Naive B cell (primary cell): ENCODE measurements around the gene NCSTN. TPM values are rescaled to one million over a fixed set of nuclear protein-coding genes. Genes with fewer than 3 reads are reported as not detected.

Experiments used
- ATAC-seq, 2 donors: fragments of 150-1000 bp; cut with Tn5 transposase; 2 replicates each; pipeline ENCODE4 v1.10.0; 2021; ENCODE audit warnings: low read depth in 2 of 2, mild to moderate bottlenecking in 2 of 2, moderate library complexity in 2 of 2
- DNase-seq: peaks from one replicate; pipeline ENCODE4 v3.0.0; 2022
- H3K27ac Mint-ChIP-seq, 6 donors: one replicate each; pipeline ENCODE4 v1.8.0; 2020 to 2022; ENCODE audit warnings: mild to moderate bottlenecking in 6 of 6, mixed read lengths in 6 of 6, moderate library complexity in 5 of 6, inconsistent platforms in 2 of 6
- H3K27me3 Mint-ChIP-seq, 3 donors: one replicate each; pipeline ENCODE4 v1.8.0; 2021 to 2022; ENCODE audit warnings: mixed read lengths in 3 of 3, mild to moderate bottlenecking in 1 of 3
- H3K36me3 Mint-ChIP-seq, 2 donors: one replicate each; pipeline ENCODE4 v1.8.0; 2020 to 2022; ENCODE audit warnings: mixed read lengths in 2 of 2, inconsistent platforms in 1 of 2, mild to moderate bottlenecking in 1 of 2
- H3K4me1 Mint-ChIP-seq, 3 donors: one replicate each; pipeline ENCODE4 v1.8.0; 2020 to 2022; ENCODE audit warnings: mixed read lengths in 3 of 3, inconsistent platforms in 1 of 3, mild to moderate bottlenecking in 1 of 3, moderate library complexity in 1 of 3
- H3K4me3 Mint-ChIP-seq, 8 donors: one replicate each; pipeline ENCODE4 v1.8.0; 2020 to 2022; ENCODE audit warnings: mild to moderate bottlenecking in 8 of 8, mixed read lengths in 8 of 8, moderate library complexity in 8 of 8, inconsistent platforms in 2 of 8
- H3K9me3 Mint-ChIP-seq, 7 donors: one replicate each; pipeline ENCODE4 v1.8.0; 2020 to 2022; ENCODE audit warnings: mixed read lengths in 7 of 7, mild to moderate bottlenecking in 5 of 7, inconsistent platforms in 2 of 7, moderate library complexity in 1 of 7
- polyA plus RNA-seq, 6 donors: library from polyadenylated mRNA; unstranded; fragments of 300-500 nt; fragmentation: Illumina TruSeq; gene quantifications; one replicate each; pipeline ENCODE4 v1.2.3, GENCODE V29; 2021; ENCODE audit warnings: low read depth in 6 of 6

The NCSTN gene
- polyA plus RNA-seq, 6 donors from 2014 or later: 81.1 to 182 (median 89.3) TPM

DNA sequence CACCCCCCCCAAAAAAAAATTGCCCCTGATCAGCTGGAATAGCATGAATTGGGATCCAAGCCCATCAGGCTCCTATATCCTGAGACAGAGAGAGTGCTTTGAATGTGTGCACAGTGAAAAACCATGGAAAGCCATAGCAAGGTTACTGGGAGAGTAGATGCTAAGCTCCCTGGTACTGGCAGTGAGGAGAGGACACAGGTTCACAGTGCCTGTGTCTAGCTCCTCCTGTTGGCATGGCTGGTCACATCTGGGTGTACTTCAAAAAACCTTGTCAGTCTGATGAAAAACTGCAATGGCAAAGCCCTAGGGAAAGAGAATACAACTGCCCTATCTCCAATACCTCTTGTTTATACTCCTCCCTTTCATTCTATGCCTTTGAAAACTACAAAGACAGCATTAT is 13.1 kb upstream of the NCSTN start:
- Mint-ChIP-seq H3K9me3 (no peaks in the 10 kb centered on the region), H3K36me3 (peaks cover 22 to 26% of the 10 kb centered on the region in 2 donors), H3K4me1 (peaks cover 0 to 4% (median 0%) of the 10 kb centered on the region in 3 donors), H3K27ac (peak overlapping the region in 1 of 6 donors; percentile 7), H3K27me3 (no peaks in the 10 kb centered on the region), H3K4me3 (no peak overlapping the region)
- no peak for DNase-seq
- ATAC-seq: no peak

GRCh38 chr1:160332516-160332915 is 10.7 kb upstream of the NCSTN start:
- Mint-ChIP-seq H3K9me3 (no peaks in the 10 kb centered on the region), H3K36me3 (peaks cover 16% of the 10 kb centered on the region in 2 donors), H3K27ac (no peak overlapping the region), H3K4me3 (no peak overlapping the region), H3K27me3 (no peaks in the 10 kb centered on the region), H3K4me1 (peaks cover 0 to 4% (median 0%) of the 10 kb centered on the region in 3 donors)
- no peak for ATAC-seq
- DNase-seq: no peak

GRCh38 chr1:160338580-160338979 is 4.6 kb upstream of the NCSTN start:
- Mint-ChIP-seq H3K27me3 (no peaks in the 10 kb centered on the region), H3K4me3 (no peak overlapping the region), H3K36me3 (peaks cover 24 to 31% of the 10 kb centered on the region in 2 donors), H3K9me3 (no peaks in the 10 kb centered on the region), H3K4me1 (peaks cover 21 to 26% (median 22%) of the 10 kb centered on the region in 3 donors), H3K27ac (peak overlapping the region in 4 of 6 donors; percentile 8 to 99 (median 62))
- DNase-seq (no peak), ATAC-seq (no peak)

DNA sequence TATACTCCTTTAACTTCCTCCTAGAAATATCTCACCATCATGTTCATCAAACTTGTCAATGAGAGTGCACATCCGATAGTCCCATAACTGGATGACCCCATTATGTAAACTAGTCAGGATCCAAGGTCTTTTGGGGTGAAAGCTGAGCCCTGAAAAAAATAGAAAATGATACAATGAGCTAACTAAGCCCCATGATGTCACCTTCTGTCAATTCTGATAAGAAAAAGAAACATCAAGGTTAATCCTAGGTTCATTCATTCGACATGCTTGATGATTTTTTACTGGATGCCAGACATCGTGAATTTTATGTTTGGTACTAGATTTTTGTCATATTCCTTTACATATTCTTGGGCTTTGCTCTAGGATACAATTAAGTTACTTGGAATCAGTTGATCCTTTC is 3.0 kb upstream of the NCSTN start:
- Mint-ChIP-seq H3K27me3 (no peaks in the 10 kb centered on the region), H3K4me1 (peaks cover 22 to 41% (median 29%) of the 10 kb centered on the region in 3 donors), H3K36me3 (peaks cover 24 to 27% of the 10 kb centered on the region in 2 donors), H3K27ac (peak overlapping the region in 4 of 6 donors; percentile 60 to 100 (median 82)), H3K4me3 (peak overlapping the region in 1 of 8 donors; percentile 96), H3K9me3 (no peaks in the 10 kb centered on the region)
- ATAC-seq (no peak), DNase-seq (no peak)

- no peak for ATAC-seq
- Mint-ChIP-seq H3K9me3 (no peaks in the 10 kb centered on the region), H3K36me3 (peaks cover 24 to 27% of the 10 kb centered on the region in 2 donors), H3K27me3 (no peaks in the 10 kb centered on the region), H3K4me1 (peaks cover 22 to 45% (median 29%) of the 10 kb centered on the region in 3 donors), H3K27ac (peak overlapping the region; percentile 29 to 100 (median 48)), H3K4me3 (peak overlapping the region in 4 of 8 donors; percentile 96 to 100 (median 98))
- DNase-seq: no peak
These were observed 2.3 kb upstream of the NCSTN start for GRCh38 chr1:160340866-160341265.

GRCh38 chr1:160342526-160342925 is 657 bp upstream of the NCSTN start:
- Mint-ChIP-seq H3K27me3 (no peaks in the 10 kb centered on the region), H3K27ac (peak overlapping the region; percentile 99 to 100 (median 100)), H3K4me3 (peak overlapping the region; percentile 92 to 100 (median 97)), H3K4me1 (peaks cover 35 to 59% (median 41%) of the 10 kb centered on the region in 3 donors), H3K9me3 (no peaks in the 10 kb centered on the region), H3K36me3 (peaks cover 24 to 27% of the 10 kb centered on the region in 2 donors)
- peak; percentile 0 to 1 for ATAC-seq
- DNase-seq: no peak

DNA sequence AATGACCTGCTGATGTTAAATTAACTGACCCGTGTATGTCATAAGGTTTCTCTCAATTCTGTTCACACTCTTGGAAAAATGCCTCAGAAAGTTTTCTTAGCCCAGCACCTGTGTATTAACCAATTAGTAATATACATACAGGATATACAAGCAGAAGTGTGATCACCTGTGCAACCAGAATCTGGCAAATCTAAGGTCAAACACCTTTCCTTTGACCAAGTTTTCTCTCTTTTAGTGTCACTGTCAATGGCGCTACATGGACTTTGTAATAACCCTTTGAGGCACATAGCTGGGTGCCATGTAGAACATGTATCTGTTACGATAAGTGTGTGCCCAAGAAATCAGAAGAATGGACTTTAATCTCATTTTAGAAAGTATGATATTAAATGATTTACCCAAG is 1.1 kb downstream of the NCSTN start:
- ATAC-seq (no peak), DNase-seq (no peak)
- Mint-ChIP-seq H3K4me3 (peak overlapping the region in 7 of 8 donors; percentile 92 to 100 (median 98)), H3K36me3 (peaks cover 10 to 15% of the 10 kb centered on the region in 2 donors), H3K27ac (peak overlapping the region in 5 of 6 donors; percentile 99 to 100 (median 100)), H3K4me1 (peaks cover 33 to 67% (median 47%) of the 10 kb centered on the region in 3 donors), H3K9me3 (no peaks in the 10 kb centered on the region), H3K27me3 (no peaks in the 10 kb centered on the region)

GRCh38 chr1:160344936-160345335 is 1.8 kb downstream of the NCSTN start:
- no peaks in the 10 kb centered on the region for H3K9me3 Mint-ChIP-seq
- no peak for DNase-seq
- H3K4me1 Mint-ChIP-seq: peaks cover 38 to 67% (median 47%) of the 10 kb centered on the region in 3 donors
- peak overlapping the region in 3 of 6 donors; percentile 54 to 100 (median 88) for H3K27ac Mint-ChIP-seq
- peaks cover 8 to 15% of the 10 kb centered on the region in 2 donors for H3K36me3 Mint-ChIP-seq
- H3K27me3 Mint-ChIP-seq: no peaks in the 10 kb centered on the region
- no peak for ATAC-seq
- peak overlapping the region in 7 of 8 donors; percentile 64 to 100 (median 98) for H3K4me3 Mint-ChIP-seq

GRCh38 chr1:160346463-160346862 is 3.3 kb downstream of the NCSTN start:
- DNase-seq: peak; percentile 26
- Mint-ChIP-seq H3K4me1 (peaks cover 33 to 61% (median 40%) of the 10 kb centered on the region in 3 donors), H3K27me3 (no peaks in the 10 kb centered on the region), H3K36me3 (peaks cover 18 to 26% of the 10 kb centered on the region in 2 donors), H3K4me3 (peak overlapping the region in 7 of 8 donors; percentile 53 to 96 (median 73)), H3K27ac (peak overlapping the region; percentile 78 to 96 (median 88)), H3K9me3 (no peaks in the 10 kb centered on the region)
- no peak for ATAC-seq

GRCh38 chr1:160346958-160347357 is 3.8 kb downstream of the NCSTN start:
- ATAC-seq: peak; percentile 58 to 60
- peaks cover 33 to 56% (median 40%) of the 10 kb centered on the region in 3 donors for H3K4me1 Mint-ChIP-seq

GRCh38 chr1:160351629-160352028 is 8.4 kb downstream of the NCSTN start:
- DNase-seq (no peak), ATAC-seq (no peak)
- Mint-ChIP-seq H3K4me1 (peaks cover 15 to 21% (median 17%) of the 10 kb centered on the region in 3 donors), H3K27me3 (no peaks in the 10 kb centered on the region), H3K36me3 (peaks cover 25 to 58% of the 10 kb centered on the region in 2 donors), H3K4me3 (no peak overlapping the region), H3K27ac (no peak overlapping the region), H3K9me3 (no peaks in the 10 kb centered on the region)

More at GRCh38 chr1:160346958-160347357, 3.8 kb downstream of the NCSTN start:
- Mint-ChIP-seq H3K27me3 (no peaks in the 10 kb centered on the region), H3K9me3 (no peaks in the 10 kb centered on the region), H3K27ac (peak overlapping the region; percentile 78 to 96 (median 88)), H3K36me3 (peaks cover 18 to 27% of the 10 kb centered on the region in 2 donors), H3K4me3 (peak overlapping the region; percentile 53 to 96 (median 72))
- DNase-seq: peak; percentile 75

- peaks cover 33 to 64% of the 10 kb centered on the region in 2 donors for H3K36me3 Mint-ChIP-seq
- no peak for DNase-seq
- H3K27me3 Mint-ChIP-seq: no peaks in the 10 kb centered on the region
- peaks cover 5 to 11% (median 8%) of the 10 kb centered on the region in 3 donors for H3K4me1 Mint-ChIP-seq
- H3K9me3 Mint-ChIP-seq: no peaks in the 10 kb centered on the region
- peak overlapping the region in 2 of 6 donors; percentile 26 to 56 for H3K27ac Mint-ChIP-seq
- no peak overlapping the region for H3K4me3 Mint-ChIP-seq
- no peak for ATAC-seq
These were observed 9.4 kb downstream of the NCSTN start for GRCh38 chr1:160352555-160352954.

GRCh38 chr1:160353223-160353622 is 10.0 kb downstream of the NCSTN start:
- DNase-seq: no peak
- no peak for ATAC-seq
- Mint-ChIP-seq H3K27ac (peak overlapping the region in 1 of 6 donors; percentile 26), H3K4me1 (peaks cover 0 to 8% (median under 1%) of the 10 kb centered on the region in 3 donors), H3K4me3 (no peak overlapping the region), H3K9me3 (no peaks in the 10 kb centered on the region), H3K27me3 (no peaks in the 10 kb centered on the region), H3K36me3 (peaks cover 40 to 70% of the 10 kb centered on the region in 2 donors)

GRCh38 chr1:160354388-160354985 is 11.3 kb downstream of the NCSTN start:
- Mint-ChIP-seq H3K4me1 (peaks cover 0 to 8% (median 0%) of the 10 kb centered on the region in 3 donors), H3K4me3 (no peak overlapping the region), H3K9me3 (no peaks in the 10 kb centered on the region), H3K36me3 (peaks cover 45 to 74% of the 10 kb centered on the region in 2 donors), H3K27ac (peak overlapping the region in 1 of 6 donors; percentile 8), H3K27me3 (no peaks in the 10 kb centered on the region)
- DNase-seq (no peak), ATAC-seq (peak; percentile 53 to 65)
